HG02943 (cell line): Measurements from ENCODE around the gene UBL4A.
A peak's percentile ranks its signal among the peaks of the same experiment; 100 is the strongest.

Experiments
- ATAC-seq: cut with Tn5 transposase; IDR thresholded peaks from one replicate; pipeline ENCODE4 v1.9.1; 2021; ENCODE audit warnings: mild to moderate bottlenecking, low read depth, moderate library complexity; ENCODE audit not compliant: unreplicated experiment

The UBL4A gene

DNA sequence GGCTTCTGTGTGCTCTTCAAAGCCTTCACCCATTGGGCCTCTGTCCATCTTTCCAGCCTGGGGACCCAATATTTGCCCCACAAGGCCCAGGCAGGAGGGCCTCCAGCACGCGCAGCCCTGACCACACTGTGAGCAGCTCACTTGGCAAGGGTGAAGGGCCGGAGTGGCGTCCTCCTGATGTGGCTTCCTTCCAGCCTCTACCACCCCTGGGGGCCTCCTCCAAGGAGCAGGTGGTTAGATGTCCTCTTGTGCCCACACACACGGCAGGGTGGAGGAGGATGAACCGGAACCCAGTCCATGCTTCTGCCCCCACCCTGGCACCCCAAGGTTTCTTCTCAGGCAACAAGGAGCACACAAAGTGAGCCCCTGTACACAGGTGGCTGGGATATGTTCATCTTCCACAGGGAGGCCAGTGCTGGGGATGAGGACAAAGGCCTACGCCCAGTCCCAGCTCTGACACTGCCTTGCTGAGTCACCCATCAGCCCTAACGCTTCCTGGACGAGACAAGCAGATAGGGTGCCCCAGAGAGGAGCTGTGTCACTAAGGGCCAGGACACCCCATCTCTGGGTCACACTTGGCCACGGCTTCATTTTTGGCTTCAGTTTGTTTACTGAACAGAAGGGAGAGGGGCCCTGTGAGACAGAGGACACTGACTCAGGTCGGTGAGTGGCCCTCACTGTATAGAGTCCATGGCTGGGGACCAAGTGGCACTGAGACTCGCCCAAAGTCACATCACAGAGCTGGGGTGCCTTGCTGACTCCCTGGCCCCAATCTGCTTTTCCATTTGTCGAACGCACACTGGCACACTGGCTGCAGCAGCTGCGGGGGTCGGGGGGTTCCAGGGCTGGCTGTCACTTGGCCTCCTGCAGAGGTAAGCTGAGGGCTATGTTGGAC lies 1.9 kb downstream of the UBL4A start:
- no peak for ATAC-seq

GRCh38 chrX:154483325-154483724 lies 3.1 kb downstream of the UBL4A start:
- ATAC-seq: no peak

DNA sequence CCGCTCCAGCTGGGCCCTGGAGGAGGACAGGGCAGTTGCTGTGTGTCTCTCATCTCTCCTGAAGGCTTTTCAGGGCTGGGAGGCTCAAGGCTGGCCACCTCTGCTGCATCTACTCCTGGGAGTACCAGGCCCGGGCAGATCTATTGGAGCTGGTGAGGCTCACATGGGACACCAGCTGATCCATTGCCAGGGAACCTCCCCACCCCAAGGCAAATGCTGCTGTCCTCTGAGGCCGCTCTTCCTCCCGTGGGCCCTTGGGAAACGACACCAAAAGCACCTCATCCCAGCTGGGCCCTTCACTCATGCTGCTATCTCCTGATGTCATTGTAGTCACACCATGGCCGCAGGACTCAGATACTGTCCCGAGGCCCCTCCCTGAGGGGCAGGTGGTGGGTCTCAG lies 3.6 kb downstream of the UBL4A start:
- ATAC-seq: no peak

GRCh38 chrX:154481911-154482601 lies 4.4 kb downstream of the UBL4A start:
- ATAC-seq: no peak

GRCh38 chrX:154481195-154481594 lies 5.2 kb downstream of the UBL4A start:
- ATAC-seq: no peak

- ATAC-seq: peak; percentile 81
Measured at GRCh38 chrX:154478728-154479622, 7.4 kb downstream of the UBL4A start, which contains the start of gene LAGE3. Gene LAGE3 (minus strand): TSS chrX:154479281. CDS start chrX:154478915, 366 bp downstream.

DNA sequence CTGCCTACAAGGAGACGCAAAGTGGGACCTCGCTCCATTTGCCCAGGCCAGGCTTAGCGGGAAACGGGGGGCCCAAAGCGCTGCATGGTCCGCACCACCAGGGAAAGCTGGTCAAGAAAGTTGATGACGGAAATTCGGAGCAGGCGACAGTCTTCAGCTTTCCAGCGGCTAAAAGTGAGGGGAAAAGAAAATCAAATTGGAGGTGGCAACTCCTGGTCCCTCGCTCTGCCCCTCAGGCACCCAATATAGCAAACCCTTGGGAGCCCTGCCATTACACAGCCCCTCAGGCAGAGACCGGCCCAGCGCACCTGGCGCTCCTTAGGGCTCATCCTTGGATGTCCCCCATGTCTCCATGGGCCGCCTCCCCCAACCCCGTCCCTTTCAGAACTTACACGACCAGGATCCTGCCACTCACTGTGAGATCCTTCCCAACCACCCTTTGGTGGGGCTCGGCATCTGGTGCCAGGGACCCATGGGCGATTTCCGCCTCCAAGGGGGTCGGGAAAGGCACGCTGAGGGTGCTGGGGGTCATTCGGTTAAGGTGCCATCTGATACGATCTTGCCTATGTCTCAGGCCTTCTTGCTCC lies 8.4 kb downstream of the UBL4A start:
- no peak for ATAC-seq

GRCh38 chrX:154476821-154477220 lies 9.6 kb downstream of the UBL4A start:
- ATAC-seq: no peak

DNA sequence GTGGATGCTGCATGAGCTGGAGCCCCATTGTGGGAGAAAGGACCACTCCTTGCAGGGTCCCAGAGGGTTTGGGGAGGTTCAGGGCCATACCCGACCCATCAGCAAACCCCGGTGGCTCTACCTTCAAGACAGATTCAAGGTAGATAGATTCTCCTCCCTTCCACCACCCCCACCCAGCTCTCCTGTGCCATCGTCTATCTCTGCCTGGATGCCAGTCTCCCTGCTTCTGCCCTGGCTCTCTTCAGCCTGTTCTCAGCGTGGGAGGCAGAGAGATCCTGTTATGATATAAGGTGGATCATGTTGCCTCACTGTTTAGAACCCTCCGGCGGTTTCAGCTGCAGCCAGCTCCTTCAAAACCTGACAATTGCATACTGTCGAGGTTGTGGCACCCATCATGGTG lies 12.7 kb downstream of the UBL4A start:
- no peak for ATAC-seq

- ATAC-seq: no peak
Measured at GRCh38 chrX:154472685-154473632, 13.5 kb downstream of the UBL4A start.

- no peak for ATAC-seq
Measured at GRCh38 chrX:154471839-154472684, 14.4 kb downstream of the UBL4A start.

GRCh38 chrX:154470914-154471568 lies 15.4 kb downstream of the UBL4A start:
- no peak for ATAC-seq

DNA sequence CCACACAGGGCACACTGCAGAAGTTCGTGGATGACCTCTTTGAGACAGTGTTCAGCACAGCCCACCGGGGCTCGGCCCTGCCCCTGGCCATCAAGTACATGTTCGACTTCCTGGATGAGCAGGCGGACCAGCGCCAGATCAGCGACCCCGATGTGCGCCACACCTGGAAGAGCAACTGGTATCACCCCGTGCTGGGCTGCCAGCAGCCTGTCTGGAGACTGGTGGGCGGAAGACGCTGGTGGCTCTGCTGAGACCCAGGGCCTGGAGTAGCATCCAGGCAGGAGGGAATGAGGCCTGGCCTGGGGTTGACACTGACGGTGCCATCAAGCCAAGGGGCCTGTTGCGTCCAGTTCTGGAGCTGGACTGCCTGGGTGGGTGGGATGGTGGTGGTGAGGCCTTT lies 16.0 kb downstream of the UBL4A start:
- ATAC-seq: no peak

GRCh38 chrX:154469880-154470279 lies 16.5 kb downstream of the UBL4A start:
- ATAC-seq: no peak

DNA sequence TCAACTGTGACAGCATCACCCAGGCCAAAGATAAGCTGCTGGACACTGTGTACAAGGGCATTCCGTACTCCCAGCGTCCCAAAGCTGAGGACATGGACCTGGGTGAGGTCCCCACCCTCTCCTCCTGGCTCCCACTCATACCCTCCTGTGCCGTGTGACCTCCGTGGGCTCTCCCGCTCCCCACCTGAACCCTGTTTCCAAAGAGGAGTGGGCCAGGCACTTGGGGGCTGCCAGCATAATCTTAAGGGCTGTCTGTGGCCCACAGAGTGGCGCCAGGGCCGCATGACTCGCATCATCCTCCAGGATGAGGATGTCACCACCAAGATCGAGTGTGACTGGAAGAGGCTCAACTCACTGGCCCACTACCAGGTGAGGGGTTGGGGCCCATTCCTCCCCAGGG lies 17.3 kb downstream of the UBL4A start:
- ATAC-seq: no peak

GRCh38 chrX:154468217-154468616 lies 18.2 kb downstream of the UBL4A start:
- ATAC-seq: no peak

- ATAC-seq: no peak
Measured at GRCh38 chrX:154467556-154467955, 18.9 kb downstream of the UBL4A start.

- no peak for ATAC-seq
Measured at GRCh38 chrX:154466907-154467306, 19.5 kb downstream of the UBL4A start.
